Retina (tissue), 1 donor: ENCODE measurements around the gene C2orf69.
A peak's percentile ranks its signal among the peaks of the same experiment; 100 is the strongest.

Source experiments
- DNase-seq: peaks from one replicate; pipeline ENCODE4 v3.0.0-alpha.2; 2016

The C2orf69 gene, protein sequence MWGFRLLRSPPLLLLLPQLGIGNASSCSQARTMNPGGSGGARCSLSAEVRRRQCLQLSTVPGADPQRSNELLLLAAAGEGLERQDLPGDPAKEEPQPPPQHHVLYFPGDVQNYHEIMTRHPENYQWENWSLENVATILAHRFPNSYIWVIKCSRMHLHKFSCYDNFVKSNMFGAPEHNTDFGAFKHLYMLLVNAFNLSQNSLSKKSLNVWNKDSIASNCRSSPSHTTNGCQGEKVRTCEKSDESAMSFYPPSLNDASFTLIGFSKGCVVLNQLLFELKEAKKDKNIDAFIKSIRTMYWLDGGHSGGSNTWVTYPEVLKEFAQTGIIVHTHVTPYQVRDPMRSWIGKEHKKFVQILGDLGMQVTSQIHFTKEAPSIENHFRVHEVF

GRCh38 chr2:199911052-199911876, at the start of gene C2orf69:
Gene C2orf69 (plus strand): TSS chr2:199911293. CDS start chr2:199911439, 146 bp downstream.
- peak; percentile 99 for DNase-seq

DNA sequence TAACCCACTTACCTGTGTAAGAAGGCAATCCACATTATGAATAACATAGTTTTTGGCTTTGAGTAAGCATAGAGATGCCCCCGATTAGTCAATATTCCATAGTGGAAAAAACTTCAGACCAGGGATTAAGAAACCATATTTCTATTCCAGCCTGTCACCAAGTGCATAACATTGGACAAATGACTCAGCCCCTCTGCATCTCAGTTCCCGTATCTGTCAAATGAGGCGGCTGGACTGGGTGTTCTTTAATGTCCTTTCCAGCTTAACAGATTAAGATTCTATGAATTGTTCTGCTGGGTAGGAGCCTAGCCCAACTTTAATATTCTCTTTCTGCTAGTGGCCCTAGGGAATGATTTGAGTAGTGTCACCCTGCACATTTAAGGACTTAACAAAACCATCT, 48.3 kb upstream of the C2orf69 start:
- DNase-seq = no peak

GRCh38 chr2:199865905-199866304, 45.2 kb upstream of the C2orf69 start:
- no peak for DNase-seq

GRCh38 chr2:199868431-199869226, 42.5 kb upstream of the C2orf69 start:
- no peak for DNase-seq

GRCh38 chr2:199869227-199869541, 41.9 kb upstream of the C2orf69 start:
- DNase-seq = no peak

DNA sequence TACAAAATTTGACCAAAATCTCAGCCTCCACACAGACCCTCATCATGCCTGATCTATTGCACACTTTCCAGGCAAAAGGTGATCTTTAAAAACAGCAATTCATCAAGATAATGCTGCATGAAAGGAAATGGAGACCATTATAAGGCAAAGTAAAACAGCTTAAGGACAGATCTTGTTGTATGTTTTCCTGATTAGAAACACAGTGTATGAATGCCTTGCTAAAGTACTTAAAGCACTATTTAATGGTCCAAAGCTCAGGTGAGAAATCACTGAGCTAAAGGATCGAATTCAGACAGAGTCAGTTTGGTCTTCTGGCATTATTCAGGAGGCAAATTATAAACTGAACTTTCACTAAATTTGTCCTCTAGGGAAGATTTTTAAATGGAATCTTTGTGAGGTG, 41.4 kb upstream of the C2orf69 start:
- no peak for DNase-seq

DNA sequence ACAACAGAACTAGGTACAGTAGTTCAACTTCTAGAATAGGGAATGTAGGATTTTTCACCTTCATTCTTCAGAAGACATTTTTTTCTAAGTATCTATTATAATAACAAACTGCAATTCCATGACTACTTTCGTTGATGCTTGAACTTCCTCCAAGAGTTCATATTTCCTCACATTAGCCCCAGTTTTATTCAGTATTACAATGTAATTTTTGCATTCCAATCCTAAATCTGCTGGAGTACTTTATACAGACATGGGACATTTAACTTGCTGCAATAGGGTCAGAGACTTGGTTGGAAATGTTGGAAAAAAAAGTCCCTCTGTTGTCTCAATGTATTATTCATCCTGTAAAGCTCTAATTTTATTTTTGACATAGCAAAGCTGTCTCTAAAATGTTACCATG, 40.5 kb upstream of the C2orf69 start:
- DNase-seq = no peak

DNA sequence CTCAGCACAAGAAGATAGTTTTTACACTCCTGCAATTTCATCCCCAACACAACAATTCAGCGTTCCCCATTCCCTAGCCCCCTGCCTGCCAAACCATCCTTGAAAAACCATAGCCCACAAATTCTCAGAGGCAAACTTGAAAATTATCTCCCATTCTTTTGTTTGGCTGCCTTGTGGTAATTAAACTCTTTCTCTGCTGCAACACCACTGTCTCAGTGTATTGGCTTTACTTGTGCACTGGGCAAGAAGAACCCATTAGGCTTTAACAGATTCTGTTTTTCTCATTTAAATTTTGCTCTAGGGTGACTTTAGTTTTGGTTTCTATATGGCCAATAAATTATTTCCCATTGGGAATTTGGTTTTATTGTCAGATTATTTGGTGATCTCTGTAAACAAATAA, 36.9 kb upstream of the C2orf69 start:
- DNase-seq = no peak

- DNase-seq = no peak
Observed at GRCh38 chr2:199875400-199875799, 35.7 kb upstream of the C2orf69 start.

DNA sequence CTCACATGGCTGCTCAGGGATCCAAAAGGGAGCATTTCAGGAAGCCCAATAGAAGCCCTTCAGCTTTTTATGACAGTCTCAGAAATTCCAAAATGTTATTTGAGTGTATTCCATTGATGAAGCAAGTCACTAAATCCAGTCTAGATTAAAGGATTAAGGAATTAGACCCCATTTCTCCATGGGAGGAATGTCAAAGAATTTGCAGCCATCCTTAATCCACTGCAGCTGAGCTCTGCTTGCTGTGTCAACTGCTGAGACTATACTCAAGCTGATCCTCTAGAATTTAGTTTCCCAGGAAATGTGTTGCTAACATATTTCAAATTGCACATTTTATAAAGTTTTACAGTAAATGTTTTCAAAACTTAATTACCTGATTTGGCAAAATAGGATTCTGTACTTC, 28.4 kb upstream of the C2orf69 start:
- DNase-seq = no peak

DNA sequence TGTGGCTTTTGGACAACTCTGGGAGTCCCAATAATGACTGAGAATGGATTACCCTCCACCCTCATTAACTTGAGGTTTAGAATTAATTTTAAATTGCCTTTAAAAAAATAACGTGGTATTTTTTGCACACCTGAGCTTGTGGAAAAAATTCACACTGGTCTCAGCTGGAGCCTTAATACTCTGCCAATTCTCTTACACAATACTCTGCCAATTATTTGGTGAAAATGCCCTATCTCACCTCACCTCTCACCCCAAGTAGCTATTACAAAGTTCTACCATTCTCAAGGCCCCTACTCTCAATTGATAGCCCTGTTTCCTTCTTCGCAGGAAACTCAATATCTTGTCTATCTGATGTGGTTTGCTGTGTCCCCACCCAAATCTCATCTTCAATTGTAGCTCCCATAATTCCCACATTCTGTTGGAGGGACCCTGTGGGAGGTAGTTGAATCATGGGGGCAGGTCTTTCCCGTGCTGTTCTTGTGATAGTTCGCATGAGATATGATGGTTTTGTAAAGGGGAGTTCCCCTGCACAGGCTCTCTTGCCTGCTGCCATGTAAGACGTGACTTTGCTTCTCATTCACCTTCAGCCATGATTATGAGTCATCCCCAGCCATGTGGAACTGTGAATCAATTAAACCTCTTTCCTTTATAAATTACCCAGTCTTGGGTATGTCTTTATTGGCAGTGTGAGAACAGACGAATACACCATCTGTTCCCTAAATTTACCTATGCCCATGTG, 27.4 kb upstream of the C2orf69 start:
- no peak for DNase-seq

DNA sequence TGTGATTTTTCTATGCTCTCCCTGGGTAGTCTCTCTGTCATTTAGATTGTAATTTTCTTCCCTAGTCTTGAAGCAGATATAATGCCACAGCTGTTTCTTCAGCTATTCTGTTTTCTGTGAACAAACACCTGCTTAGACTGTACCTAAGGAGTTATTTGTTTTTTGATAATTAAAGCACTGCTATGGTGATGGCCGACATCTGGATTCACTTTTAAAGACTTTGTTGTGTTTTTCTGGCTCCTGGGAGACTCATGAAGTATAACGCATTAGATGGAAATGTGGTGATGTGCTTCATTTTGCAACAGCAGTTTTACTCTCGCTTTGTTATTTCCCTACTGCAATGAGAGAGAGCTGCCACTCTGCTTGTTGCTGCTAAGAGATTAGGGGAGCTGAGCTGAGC, 15.7 kb upstream of the C2orf69 start:
- no peak for DNase-seq

DNA sequence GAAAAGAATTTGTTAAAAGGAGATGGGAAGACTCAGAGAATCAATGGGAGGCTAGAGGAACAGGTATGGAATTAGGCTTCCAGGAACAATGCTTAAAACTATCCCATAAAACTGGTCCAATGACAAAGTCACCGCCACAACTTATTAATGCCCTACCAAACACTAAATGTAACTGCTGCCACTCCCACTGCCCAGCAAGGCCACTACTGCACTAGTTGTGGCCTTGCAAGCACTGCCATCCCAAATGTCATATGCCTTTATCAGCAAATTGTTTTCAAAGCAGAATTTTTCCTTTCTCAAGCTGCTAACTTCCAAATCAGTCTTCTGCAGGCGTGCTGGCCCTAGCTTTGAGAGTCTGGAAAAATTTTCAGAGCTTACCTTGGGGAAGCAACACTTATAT, 14.5 kb upstream of the C2orf69 start:
- DNase-seq = no peak

GRCh38 chr2:199901942-199902341, 9.2 kb upstream of the C2orf69 start:
- no peak for DNase-seq

DNA sequence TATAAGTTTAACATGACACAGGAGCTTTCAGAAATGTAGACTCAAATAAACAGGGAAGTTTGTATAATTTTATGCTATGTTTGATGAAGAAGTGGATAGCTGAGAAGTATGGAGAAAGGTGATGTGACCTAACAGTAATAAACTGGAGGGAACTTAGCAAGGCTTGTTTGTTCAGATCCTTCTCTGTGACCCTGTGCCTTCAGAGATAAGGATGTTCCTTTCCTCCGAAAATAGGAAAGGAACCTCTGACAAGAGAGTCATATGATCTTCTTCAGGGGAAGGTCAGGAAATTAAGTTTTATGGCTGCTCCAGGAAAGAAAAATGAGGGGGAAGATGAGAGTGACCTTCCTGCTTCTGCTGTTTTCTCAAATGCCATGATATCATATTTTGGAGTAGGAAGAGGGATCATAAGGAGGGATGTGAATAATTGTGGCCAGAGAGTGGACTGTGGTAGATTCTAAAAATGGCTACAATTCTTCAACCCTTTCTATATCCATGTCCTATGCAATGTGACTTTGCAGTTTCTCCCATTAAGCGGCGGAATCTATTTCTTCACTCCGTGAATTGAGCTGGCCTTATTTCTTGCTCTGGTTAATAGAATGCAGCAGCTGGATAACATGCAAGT, 8.5 kb upstream of the C2orf69 start:
- DNase-seq = no peak

DNA sequence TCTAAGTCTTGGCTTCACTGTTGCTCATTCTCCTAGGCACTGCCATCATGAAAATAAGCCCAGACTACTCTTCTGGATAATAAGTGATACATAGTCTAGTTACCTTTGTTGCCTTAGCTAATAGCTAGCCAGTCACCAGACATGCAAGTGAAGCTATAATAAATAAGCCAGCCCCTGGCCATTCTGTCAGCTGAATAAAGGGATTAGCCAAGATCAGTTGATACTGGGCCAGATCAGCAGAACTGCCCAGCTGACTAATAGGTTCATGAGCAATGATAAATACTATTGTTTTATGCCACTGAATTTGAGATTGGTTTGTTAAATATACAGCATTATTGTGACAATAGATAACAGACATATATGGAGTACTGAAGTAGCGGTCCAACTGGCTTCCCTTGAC, 8.0 kb upstream of the C2orf69 start:
- no peak for DNase-seq

DNA sequence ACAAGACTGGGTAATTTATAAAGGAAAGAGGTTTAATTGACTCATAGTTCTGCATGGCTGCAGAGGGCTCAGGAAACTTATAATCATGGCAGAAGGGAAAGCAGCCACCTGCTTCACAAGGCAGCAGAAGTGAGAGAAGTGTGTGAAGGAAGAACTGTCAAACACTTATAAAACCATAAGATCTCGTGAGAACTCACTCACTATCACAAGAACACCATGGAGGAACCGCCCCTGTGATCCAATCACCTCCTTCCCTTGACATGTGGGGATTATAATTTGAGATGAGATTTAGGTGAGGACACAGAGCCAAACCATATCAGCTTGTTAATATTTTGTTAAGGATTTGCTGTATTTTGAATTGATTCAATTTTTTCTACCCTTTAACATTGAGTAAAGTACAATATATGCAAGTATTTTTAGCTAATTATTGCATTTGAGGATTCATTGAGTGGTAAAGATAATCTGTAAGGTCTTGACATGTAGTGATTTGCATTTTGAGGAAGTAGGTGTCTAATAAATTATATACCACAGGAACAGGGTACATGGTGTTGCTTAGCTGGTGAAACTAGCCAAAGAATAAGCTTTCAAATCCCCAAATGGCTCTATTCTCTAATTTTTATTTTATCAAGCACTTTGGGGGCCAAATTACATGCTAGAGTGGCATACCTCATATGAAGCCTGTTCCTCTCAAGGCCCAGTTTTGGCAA, 3.9 kb upstream of the C2orf69 start:
- no peak for DNase-seq

DNA sequence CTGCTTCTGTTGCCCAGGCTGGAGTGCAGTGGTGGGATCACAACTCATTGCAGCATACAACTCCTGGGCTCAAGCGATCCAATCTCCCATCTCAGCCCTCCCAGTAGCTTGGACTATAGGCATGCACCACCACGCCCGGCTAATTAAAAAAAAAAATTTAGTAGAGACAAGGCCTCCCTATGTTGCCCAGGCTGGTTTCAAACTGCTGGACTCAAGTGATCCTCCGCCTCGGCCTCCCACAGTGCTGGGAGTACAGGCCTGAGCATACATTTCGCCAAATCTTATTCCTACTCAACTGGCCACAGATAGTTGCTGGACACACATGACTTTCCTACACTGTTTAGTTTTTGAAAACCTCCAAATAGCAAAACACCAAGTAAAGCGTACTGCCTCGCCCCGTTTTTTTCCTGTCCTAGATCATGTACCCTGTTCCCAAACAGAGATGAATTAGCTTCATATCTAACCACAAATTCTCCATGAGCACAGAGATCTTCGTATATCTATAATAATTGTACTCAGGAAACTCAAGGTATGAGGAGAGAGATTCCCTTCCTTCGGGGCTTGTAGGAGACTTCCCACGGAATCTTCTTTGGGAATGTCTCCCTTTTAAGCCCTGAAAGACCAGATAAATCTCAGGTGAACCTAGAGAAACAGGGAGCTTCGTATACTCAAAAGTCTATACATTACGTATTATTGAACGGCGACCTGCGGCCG, 598 bp upstream of the C2orf69 start:
- no peak for DNase-seq

DNA sequence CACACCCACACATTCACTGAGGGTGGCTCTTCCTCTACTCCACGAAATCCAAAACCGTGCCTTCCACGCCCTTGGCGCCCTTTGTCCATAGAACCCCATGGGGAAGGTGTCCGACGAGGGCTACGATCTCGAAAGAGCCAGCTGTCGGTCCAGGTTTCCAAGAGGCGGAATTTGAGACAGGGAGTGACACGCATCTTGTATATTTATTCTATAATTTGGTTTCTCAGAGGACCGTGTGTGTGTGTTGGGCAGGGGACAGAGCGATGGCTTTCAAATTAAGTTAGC, 726 bp downstream of the C2orf69 start:
- DNase-seq = no peak

DNA sequence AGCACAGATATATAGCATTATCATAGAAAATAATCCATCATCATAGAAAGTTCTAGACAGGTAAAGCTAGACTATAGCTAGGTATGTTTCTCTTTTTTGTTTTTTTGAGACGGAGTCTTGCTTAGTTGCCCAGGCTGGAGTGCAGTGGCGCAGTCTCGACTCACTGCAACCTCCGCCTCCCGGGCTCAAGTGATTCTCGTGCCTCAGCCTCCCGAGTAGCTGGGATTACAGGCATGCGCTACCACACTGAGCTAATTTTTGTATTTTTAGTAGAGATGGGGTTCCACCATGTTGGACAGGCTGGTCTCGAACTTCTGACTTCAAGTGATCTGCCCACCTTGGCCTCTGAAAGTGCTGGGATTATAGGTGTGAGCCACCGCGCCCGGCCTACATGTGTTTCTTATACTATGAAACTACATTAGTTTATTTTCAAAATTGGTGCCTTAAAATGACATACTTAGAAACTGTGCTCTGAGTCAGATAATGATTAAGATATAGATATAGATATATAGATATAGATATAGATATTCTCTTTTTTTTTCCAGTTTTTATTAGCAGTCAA, 1.5 kb downstream of the C2orf69 start:
- peak; percentile 8 for DNase-seq

GRCh38 chr2:199914372-199914958, 3.4 kb downstream of the C2orf69 start:
- no peak for DNase-seq
